ENCODE measurements around the gene SELENOH.
"Not testable (repeated sequence)": the region's sequence is repeated elsewhere in the genome, so short reads cannot be mapped to it uniquely, and the experiment has no call there.

SELENOH gene, protein sequence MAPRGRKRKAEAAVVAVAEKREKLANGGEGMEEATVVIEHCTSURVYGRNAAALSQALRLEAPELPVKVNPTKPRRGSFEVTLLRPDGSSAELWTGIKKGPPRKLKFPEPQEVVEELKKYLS

DNA sequence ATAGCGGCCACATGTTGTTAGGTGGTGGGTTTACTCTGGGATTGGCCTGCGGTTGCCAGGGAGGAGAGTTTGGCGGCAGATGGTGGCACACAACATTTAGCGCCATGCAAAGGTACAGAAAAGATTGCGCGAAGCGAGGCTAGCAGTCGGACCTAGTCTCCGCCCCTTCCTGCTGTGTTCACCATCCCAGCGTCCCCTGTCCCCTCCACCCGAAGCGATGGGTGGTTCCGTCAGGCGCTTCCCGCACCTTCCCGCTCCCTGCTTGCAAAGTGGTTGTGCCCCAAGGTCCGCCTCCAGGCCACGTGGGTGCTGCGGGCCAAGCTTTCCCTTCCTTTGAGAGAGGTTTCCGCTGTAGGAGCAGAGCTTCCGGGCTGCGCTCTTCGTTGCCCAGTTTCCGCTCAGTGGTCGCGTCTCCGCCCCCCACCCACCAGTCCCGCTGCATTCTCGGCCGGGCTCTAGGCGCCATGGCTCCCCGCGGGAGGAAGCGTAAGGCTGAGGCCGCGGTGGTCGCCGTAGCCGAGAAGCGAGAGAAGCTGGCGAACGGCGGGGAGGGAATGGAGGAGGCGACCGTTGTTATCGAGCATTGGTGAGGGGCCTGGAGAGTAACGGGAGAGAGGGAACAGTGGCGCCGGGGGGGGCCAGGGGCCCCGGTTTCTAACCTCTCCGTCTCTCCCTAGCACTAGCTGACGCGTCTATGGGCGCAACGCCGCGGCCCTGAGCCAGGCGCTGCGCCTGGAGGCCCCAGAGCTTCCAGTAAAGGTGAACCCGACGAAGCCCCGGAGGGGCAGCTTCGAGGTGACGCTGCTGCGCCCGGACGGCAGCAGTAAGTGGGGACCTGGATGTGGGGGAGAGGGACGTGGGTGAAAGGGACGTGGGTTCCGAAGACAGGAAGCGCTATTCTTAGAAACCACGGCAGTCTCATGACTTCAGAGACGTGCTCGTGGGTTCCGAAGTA is at the start of gene SELENOH:
Gene SELENOH (plus strand): TSS at position 360 of the 955 bp plus-strand sequence. CDS start 105 bp downstream, at position 465.
- H3K9ac ChIP-seq (ENCODE audit: low read length), result peak within 1 kb of the TSS; percentile 93
- peak within 1 kb of the TSS; percentile 72 for H3K4me3 ChIP-seq (ENCODE audit: low read length)
- H3K36me3 ChIP-seq (ENCODE audit: control insufficient read depth, insufficient read depth, low read length), result peaks cover 8% of the 10 kb centered on the region
- no peaks in the 10 kb centered on the region for H3K27me3 ChIP-seq (ENCODE audit: control insufficient read depth, insufficient read depth, low read length)
- no peaks in the 10 kb centered on the region for H3K9me3 ChIP-seq (ENCODE audit: control insufficient read depth, low read length)
- peaks cover 13% of the 10 kb centered on the region for H3K4me1 ChIP-seq (ENCODE audit: control insufficient read depth, insufficient read depth, low read length)

DNA sequence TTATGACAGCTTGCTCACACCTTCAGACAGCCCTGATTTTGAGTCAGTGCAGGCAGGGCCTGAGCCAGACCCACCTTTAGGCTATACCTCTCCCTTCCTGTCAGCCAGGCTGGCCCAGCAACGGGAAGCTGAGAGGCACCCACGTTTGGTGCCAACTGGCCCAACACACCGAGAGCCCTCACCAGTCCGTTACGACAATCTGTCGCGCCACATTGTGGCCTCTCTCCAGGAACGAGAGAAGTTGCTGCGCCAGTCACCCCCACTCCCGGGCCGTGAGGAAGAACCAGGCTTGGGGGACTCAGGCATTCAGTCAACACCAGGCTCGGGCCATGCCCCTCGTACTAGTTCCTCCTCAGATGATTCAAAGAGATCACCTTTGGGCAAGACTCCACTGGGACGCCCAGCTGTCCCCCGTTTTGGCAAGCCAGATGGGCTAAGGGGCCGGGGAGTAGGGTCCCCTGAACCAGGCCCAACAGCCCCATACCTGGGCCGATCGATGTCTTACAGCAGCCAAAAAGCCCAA is 42.4 kb upstream of the SELENOH start:
- no peaks in the 10 kb centered on the region for H3K9me3 ChIP-seq (ENCODE audit: control insufficient read depth, low read length)
- H3K36me3 ChIP-seq (ENCODE audit: control insufficient read depth, insufficient read depth, low read length), result peaks cover 14% of the 10 kb centered on the region
- H3K9ac ChIP-seq (ENCODE audit: low read length), result no peak overlapping the region
- no peak overlapping the region for H3K4me3 ChIP-seq (ENCODE audit: low read length)
- no peaks in the 10 kb centered on the region for H3K27me3 ChIP-seq (ENCODE audit: control insufficient read depth, insufficient read depth, low read length)
- no peaks in the 10 kb centered on the region for H3K4me1 ChIP-seq (ENCODE audit: control insufficient read depth, insufficient read depth, low read length)

DNA sequence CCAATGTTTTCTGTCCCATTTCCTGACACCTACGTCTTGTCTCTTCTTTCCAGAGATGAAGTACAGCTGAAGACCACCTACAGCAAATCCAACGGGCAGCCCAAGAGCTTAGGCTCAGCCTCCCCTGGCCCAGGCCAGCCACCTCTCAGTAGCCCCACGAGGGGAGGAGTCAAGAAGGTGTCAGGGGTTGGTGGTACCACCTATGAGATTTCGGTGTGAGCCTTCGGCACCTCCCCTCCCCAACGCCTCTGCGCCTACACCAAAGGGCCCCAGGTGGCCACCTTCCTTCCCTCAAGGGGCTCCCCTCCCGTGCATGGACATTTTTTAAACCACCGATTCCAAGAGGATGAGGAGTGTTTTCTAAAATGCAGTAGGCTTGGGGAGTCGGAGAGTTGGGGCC is 41.5 kb upstream of the SELENOH start:
- H3K27me3 ChIP-seq (ENCODE audit: control insufficient read depth, insufficient read depth, low read length), result no peaks in the 10 kb centered on the region
- H3K9me3 ChIP-seq (ENCODE audit: control insufficient read depth, low read length), result no peaks in the 10 kb centered on the region
- peaks cover 16% of the 10 kb centered on the region for H3K36me3 ChIP-seq (ENCODE audit: control insufficient read depth, insufficient read depth, low read length)
- H3K4me3 ChIP-seq (ENCODE audit: low read length), result no peak overlapping the region
- H3K4me1 ChIP-seq (ENCODE audit: control insufficient read depth, insufficient read depth, low read length), result no peaks in the 10 kb centered on the region
- H3K9ac ChIP-seq (ENCODE audit: low read length), result no peak overlapping the region

DNA sequence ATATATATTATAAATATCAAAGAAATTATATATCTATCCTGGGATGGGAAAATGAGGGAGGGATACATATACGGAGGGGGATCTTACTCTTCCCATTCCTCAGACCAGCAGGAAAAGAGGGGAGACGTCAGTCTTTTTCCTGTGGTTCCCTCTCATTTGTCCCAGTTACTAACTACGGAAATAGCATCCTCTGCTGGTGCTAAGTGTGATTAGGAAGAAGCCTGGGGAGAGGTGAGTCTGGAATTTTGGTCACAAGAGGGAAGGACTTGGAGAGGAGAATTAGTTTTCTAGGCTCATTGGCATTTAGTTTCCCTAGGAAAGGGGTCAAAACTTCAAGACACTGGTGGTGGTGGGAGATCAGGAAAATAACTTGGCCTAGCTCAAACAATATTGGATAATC is 40.9 kb upstream of the SELENOH start:
- Histone ChIP-seq H3K27me3 (ENCODE audit: control insufficient read depth, insufficient read depth, low read length) (no peaks in the 10 kb centered on the region), H3K4me3 (ENCODE audit: low read length) (no peak overlapping the region), H3K36me3 (ENCODE audit: control insufficient read depth, insufficient read depth, low read length) (peaks cover 18% of the 10 kb centered on the region), H3K4me1 (ENCODE audit: control insufficient read depth, insufficient read depth, low read length) (no peaks in the 10 kb centered on the region), H3K9ac (ENCODE audit: low read length) (no peak overlapping the region), H3K9me3 (ENCODE audit: control insufficient read depth, low read length) (no peaks in the 10 kb centered on the region)

DNA sequence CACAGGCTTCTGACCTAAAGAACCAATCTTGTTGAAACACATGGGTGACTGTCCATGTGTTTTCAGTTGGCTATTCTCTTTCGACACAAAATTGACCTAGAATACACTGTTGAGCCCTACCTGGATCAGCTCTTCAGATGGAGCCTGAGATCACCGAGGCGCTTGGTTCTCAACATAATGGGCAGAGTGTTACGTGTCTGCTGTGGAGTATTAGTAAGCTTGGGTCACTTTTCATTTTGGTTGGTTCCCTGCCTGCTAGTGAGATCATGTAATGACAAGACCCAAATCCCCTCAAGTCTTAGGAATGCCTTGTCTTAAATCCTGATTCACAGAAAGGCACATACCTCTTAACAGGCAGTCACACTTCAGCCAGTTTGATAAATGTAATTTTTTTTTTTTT is 38.0 kb upstream of the SELENOH start:
- Histone ChIP-seq H3K4me3 (ENCODE audit: low read length) (no peak overlapping the region), H3K9me3 (ENCODE audit: control insufficient read depth, low read length) (no peaks in the 10 kb centered on the region), H3K27me3 (ENCODE audit: control insufficient read depth, insufficient read depth, low read length) (no peaks in the 10 kb centered on the region), H3K4me1 (ENCODE audit: control insufficient read depth, insufficient read depth, low read length) (no peaks in the 10 kb centered on the region), H3K36me3 (ENCODE audit: control insufficient read depth, insufficient read depth, low read length) (peaks cover 11% of the 10 kb centered on the region), H3K9ac (ENCODE audit: low read length) (no peak overlapping the region)

DNA sequence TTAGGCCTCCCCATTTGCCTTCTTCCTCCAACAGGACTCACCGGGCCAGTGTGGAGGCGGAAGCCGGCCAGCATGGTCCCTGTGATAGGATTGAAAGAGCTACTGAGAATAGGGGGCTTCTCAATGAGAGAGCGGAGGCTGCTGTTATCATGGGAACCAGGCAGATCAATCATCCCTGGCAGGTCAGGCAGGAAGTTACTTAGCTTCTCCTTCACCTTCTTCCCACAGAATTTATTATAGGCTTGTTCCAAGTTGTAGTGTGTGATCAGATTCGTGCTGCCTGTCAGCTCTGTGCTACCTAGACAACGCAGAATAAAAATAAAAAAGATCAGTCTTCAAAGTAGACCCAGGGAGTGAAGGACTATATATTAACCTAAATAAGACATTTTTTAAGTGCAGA is 36.4 kb upstream of the SELENOH start:
- Histone ChIP-seq H3K36me3 (ENCODE audit: control insufficient read depth, insufficient read depth, low read length) (peaks cover 3% of the 10 kb centered on the region), H3K27me3 (ENCODE audit: control insufficient read depth, insufficient read depth, low read length) (no peaks in the 10 kb centered on the region), H3K4me3 (ENCODE audit: low read length) (no peak overlapping the region), H3K4me1 (ENCODE audit: control insufficient read depth, insufficient read depth, low read length) (no peaks in the 10 kb centered on the region), H3K9ac (ENCODE audit: low read length) (no peak overlapping the region), H3K9me3 (ENCODE audit: control insufficient read depth, low read length) (no peaks in the 10 kb centered on the region)

DNA sequence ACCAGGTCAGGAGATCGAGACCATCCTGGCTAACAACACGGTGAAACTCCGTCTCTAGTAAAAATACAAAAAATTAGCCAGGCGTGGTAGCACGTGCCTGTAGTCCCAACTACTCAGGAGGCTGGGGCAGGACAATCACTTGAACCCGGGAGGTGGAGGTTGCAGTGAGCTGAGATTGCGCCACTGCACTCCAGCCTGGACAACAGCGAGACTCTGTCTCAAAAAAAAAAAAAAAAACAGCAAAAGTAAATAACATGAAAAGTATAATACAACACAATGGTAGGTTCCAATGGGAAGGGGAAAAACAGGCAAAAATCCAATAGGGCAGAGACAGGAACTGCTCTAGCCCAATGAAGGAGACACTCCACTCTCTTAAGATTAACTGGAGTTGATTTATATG is 35.9 kb upstream of the SELENOH start:
- H3K4me3 ChIP-seq (ENCODE audit: low read length); H3K27me3 ChIP-seq (ENCODE audit: control insufficient read depth, insufficient read depth, low read length); H3K9me3 ChIP-seq (ENCODE audit: control insufficient read depth, low read length); H3K36me3 ChIP-seq (ENCODE audit: control insufficient read depth, insufficient read depth, low read length); H3K4me1 ChIP-seq (ENCODE audit: control insufficient read depth, insufficient read depth, low read length); H3K9ac ChIP-seq (ENCODE audit: low read length): not testable (repeated sequence)

DNA sequence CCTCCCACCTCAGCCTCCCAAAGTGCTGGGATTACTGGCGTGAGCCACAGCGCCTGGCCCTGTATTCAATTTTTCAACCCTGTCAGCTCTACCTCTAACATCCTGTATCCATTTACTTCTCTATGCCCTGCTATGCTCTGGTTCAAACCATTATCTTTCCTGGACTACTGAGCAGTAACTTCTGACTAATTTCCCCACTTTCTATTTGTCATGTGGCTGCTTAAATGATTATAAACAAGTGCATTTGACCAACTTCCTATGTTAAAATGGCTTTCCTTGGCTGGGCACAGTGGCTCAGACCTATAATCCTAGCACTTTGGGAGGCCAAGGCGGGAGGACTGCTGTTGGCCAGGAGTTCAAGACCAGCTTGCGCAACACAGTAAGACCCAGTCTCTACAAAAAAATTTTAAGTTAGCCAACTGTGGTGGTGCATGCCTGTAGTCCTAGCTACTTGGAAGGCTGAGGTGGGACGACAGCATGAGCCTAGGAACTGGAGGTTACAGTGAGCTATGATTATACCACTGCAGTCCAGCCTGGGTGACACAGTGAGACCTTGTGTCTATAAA is 31.4 kb upstream of the SELENOH start:
- Histone ChIP-seq H3K9ac (ENCODE audit: low read length) (no peak overlapping the region), H3K4me1 (ENCODE audit: control insufficient read depth, insufficient read depth, low read length) (peaks cover 17% of the 10 kb centered on the region), H3K9me3 (ENCODE audit: control insufficient read depth, low read length) (no peaks in the 10 kb centered on the region), H3K36me3 (ENCODE audit: control insufficient read depth, insufficient read depth, low read length) (peaks cover 1% of the 10 kb centered on the region), H3K27me3 (ENCODE audit: control insufficient read depth, insufficient read depth, low read length) (no peaks in the 10 kb centered on the region), H3K4me3 (ENCODE audit: low read length) (no peak overlapping the region)

DNA sequence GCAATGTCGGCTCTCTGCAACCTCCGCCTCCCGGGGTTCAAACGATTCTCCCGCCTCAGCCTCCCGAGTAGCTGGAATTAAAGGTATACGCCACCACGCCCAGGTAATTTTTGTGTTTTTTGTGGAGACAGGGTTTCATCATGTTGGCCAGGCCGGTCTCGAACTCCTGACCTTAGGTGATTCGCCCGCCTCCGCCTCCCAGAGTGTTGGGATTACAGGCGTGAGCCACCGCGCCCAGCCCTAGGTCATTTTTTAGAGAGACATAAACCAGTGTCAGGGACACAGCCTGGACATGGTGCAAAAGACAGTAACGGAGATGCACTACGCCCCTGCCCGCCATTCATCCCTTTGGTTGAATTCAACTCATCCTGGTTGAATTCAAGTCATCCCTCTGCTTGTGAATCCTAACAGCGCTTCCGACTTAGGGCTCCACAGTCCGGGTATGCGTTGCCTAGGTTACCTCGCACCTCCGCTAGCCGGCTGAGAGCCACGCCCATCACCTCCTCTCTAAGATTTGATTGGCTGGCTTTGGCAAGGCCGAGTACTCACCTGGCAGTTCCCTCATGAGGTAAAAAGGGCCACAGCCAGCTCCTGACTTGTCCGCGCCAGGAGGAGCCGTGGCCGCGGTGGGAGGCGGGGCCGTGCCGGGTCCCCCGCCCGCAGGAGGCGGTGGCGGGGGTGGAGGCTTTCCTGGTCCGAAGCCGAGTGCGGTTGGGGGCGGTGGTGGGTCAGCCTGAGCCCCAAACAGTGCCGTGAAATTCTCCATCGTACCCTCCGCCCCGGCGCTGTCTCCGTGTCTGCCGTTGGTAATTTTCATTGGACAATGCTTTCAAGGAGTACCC is 29.7 kb upstream of the SELENOH start, which contains the start of gene MED19:
Gene MED19 (minus strand): TSS at position 802 of the 842 bp plus-strand sequence. CDS start 36 bp downstream, at position 766.
- Histone ChIP-seq H3K9ac (ENCODE audit: low read length) (peak within 1 kb of the TSS; percentile 81), H3K9me3 (ENCODE audit: control insufficient read depth, low read length) (no peaks in the 10 kb centered on the region), H3K36me3 (ENCODE audit: control insufficient read depth, insufficient read depth, low read length) (no peaks in the 10 kb centered on the region), H3K4me1 (ENCODE audit: control insufficient read depth, insufficient read depth, low read length) (peaks cover 17% of the 10 kb centered on the region), H3K4me3 (ENCODE audit: low read length) (peak within 1 kb of the TSS; percentile 76), H3K27me3 (ENCODE audit: control insufficient read depth, insufficient read depth, low read length) (no peaks in the 10 kb centered on the region)

DNA sequence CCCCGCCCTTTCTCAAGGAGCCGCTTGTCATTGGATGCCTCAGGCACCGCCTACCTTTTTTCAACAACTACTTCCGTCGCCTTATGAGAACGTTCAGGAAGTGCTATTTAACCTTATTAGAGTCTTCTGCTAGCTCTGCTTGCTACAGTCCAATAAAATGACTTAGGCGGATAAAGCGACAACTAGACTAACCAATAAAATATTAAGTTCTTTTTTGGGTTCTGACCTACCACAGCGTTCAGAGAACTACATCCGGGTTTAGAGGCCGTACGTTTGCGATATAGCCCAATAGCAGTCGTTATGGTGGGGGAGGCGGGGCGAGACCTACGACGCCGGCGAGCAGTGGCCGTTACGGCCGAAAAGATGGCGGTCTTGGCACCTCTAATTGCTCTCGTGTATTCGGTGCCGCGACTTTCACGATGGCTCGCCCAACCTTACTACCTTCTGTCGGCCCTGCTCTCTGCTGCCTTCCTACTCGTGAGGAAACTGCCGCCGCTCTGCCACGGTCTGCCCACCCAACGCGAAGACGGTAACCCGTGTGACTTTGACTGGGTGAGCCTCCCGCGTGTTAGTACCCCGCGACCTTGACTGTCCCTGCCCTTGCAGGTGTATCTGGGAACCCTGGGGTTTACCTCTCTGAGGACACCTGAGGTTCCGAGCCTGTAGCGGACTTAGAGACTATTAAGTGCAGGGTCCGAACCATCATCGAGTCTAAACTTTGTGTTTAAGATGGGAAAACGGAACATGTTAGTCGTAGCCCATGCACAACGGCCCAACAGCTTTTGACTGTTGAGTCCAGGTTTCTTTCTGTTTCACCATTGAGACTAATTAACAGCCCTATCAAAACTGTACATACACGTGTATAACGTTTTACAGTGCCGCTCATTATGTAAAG is 28.8 kb upstream of the SELENOH start, which contains the start of gene TMX2:
Gene TMX2 (plus strand): TSS at position 338 of the 895 bp plus-strand sequence. CDS start 26 bp downstream, at position 364.
- Histone ChIP-seq H3K9ac (ENCODE audit: low read length) (peak within 1 kb of the TSS; percentile 81), H3K4me3 (ENCODE audit: low read length) (peak within 1 kb of the TSS; percentile 76)

DNA sequence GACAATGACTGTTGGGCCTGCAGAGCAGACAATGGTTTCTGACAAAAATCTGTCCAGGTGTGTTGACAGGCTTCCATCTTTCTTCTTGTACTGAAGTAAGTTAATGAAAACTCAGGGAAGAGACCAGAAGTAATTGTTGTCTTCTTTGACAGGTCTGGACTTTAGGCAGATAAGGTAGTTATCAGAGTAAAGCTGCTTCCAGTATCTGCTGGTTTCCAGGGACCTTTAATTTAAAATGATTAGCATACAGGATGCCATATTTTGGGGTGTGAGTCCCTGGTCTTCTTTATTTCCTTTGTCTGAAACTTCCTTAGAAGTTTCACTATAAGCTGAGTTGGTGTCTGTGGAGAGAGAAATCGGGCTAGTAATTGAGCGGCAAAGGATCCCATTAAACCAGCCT is 27.5 kb upstream of the SELENOH start:
- peak overlapping the region; percentile 78 for H3K9ac ChIP-seq (ENCODE audit: low read length)
- H3K27me3 ChIP-seq (ENCODE audit: control insufficient read depth, insufficient read depth, low read length), result no peaks in the 10 kb centered on the region
- peaks cover 17% of the 10 kb centered on the region for H3K4me1 ChIP-seq (ENCODE audit: control insufficient read depth, insufficient read depth, low read length)
- no peaks in the 10 kb centered on the region for H3K36me3 ChIP-seq (ENCODE audit: control insufficient read depth, insufficient read depth, low read length)
- no peak overlapping the region for H3K4me3 ChIP-seq (ENCODE audit: low read length)
- H3K9me3 ChIP-seq (ENCODE audit: control insufficient read depth, low read length), result no peaks in the 10 kb centered on the region

More for the DNA sequence above, 28.8 kb upstream of the SELENOH start, which contains the start of gene TMX2:
- H3K36me3 ChIP-seq (ENCODE audit: control insufficient read depth, insufficient read depth, low read length), result no peaks in the 10 kb centered on the region
- peaks cover 17% of the 10 kb centered on the region for H3K4me1 ChIP-seq (ENCODE audit: control insufficient read depth, insufficient read depth, low read length)
- no peaks in the 10 kb centered on the region for H3K27me3 ChIP-seq (ENCODE audit: control insufficient read depth, insufficient read depth, low read length)
- H3K9me3 ChIP-seq (ENCODE audit: control insufficient read depth, low read length), result no peaks in the 10 kb centered on the region

All from mucosa of stomach (tissue), 1 donor.